SH-SY5Y (cell line): Measurements from ENCODE around the gene NOC2L.

Source experiments
- GATA2 ChIP-seq: IDR thresholded peaks from 2 replicates; pipeline ENCODE4 v1.6.1; 2011; ENCODE audit warnings: mild to moderate bottlenecking, low read depth, low read length
- GATA3 ChIP-seq: IDR thresholded peaks from 2 replicates; pipeline ENCODE4 v1.6.1; 2011; ENCODE audit warnings: low read depth, mild to moderate bottlenecking, low read length, moderate library complexity

DNA sequence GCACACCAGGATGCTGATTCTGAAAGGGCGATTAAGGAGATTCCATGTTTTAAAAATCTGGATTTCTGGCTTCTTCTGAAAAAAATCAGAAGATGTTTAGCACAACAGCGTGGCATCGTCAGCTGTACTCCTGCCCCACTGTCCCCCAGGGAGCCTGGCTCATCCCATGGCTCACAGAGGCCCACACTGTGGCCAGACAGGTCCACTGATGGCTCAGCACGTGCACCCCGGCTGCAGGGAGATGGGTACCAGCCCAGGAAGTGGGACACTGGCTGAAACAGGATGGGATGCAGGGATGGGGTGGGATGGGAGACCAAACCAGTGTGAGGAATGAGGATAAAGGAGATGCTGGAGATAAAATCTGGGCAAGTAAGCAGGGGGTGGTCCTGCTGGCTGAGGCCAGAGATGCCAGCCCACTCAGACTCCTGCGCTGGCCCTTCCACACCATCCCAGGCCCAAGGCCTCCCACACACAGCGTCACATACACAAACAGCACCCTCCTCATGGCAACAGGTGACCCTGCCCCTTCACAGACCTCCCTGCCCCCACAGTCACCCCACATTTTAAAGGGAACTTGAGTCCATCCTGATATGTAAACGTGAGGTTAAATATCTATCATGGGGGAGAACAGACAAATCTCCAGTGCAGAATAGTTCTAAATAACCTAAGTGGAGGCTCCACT lies 59.3 kb downstream of the NOC2L start:
- TF ChIP-seq GATA2 (no peak), GATA3 (no peak)
